GM18499 (cell line): ENCODE results near the gene E2F4.

Experiments used
- ATAC-seq: cut with Tn5 transposase; IDR thresholded peaks from one replicate; pipeline ENCODE4 v1.9.1; 2021; ENCODE audit warnings: moderate number of reproducible peaks; ENCODE audit not compliant: insufficient read depth, unreplicated experiment

Gene E2F4

DNA sequence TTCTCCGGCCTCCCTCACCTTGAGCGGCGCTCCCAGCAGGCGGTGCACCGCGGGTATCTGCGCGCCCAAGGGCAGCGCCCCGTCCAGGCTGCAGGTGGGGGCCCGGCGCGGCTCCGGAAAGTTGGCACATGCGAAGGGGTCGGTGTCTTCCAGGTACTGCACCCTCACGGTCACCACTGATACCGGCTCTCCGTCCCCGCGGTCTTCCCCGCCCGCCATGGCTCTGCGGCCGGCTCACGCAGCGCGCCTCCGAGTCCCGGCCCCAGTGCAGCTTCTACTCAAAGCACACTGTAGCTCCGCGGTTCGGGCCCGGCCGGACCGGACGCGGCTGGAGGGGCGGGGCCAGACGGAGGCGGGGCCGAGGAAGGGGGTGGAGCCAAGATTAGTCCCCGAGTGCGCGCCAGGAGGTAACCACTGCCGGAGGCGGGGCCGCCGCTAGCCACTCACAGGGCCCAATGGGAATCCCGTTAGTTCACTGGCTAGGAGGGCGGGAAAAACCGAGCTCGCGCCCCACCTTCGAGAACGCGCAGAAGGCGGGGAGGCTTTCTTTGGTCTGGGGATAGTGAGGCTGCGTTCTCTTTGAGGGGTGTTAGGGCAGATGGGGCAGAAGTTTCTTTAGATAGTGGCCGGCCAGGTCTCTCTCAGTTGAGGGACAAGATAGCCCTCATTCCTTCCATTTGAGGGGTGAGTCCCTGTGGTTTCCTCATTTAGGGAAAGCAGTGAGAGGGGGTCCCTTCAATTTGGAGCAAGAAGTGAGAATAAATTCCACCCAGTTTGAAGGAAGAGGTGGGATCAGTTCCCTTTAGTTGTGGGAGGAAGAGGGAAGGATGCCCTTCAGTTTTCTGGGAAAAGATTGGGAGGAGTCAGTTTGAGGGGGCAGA is 55.5 kb downstream of the E2F4 start, which contains the start of gene FHOD1:
TSS of gene FHOD1 (minus strand) at position 290 of the 881 bp plus-strand sequence. CDS start at position 219, 71 bp downstream.
- ATAC-seq: peak; percentile 34

DNA sequence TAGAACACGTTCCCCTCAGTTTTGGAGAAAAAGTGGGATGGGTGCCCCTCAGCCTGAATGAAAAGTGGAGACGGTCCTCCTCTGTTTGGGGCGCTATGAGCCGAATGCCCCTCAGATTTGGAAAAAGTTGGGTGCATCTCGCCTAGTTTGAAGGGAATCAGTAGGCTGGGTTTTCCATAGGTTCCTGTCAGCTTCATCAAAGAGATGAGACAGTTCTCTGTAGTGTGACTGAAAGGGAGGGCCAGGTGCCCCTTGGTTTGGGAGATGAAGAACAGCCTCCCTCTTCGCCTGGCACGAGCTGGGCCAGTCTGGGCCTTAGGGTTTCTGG is 56.1 kb downstream of the E2F4 start:
- ATAC-seq: no peak
